ENCODE results near the gene USP35. TPM values are rescaled to one million over a fixed set of nuclear protein-coding genes. Genes with fewer than 3 reads are reported as not detected.

Gene USP35
- total and polyA plus RNA-seq, 8 donors = 2.2 to 13.0 (median 4.4) TPM

- ATAC-seq (no peak), DNase-seq (peak in 1 of 6 donors; percentile 30), FAIRE-seq (no peak)
- no peak overlapping the region for H3K4me3 ChIP-seq
- H3K36me3 ChIP-seq = no peaks in the 10 kb centered on the region
- TF ChIP-seq CTCF (IDR thresholded peaks at IDR 0.05) = no peak
- peaks cover 16 to 49% (median 28%) of the 10 kb centered on the region in 3 donors for H3K4me1 ChIP-seq
- no peaks in the 10 kb centered on the region for H3K9me3 ChIP-seq
- no peaks in the 10 kb centered on the region for H3K27me3 ChIP-seq
- 86 to 87% methylated on average over 14 of the region's 14 CpGs for WGBS, 2 donors
- H3K27ac ChIP-seq = peak overlapping the region in 1 of 4 donors; percentile 17
- intact Hi-C loops (cut with DNase I) = no loop called here
Measured at GRCh38 chr11:78190871-78191538, 2.3 kb downstream of the USP35 start.

GRCh38 chr11:78192223-78192719 lies 3.6 kb downstream of the USP35 start:
- Histone ChIP-seq H3K36me3 (no peaks in the 10 kb centered on the region), H3K27ac (peak overlapping the region; percentile 68 to 85 (median 71)), H3K4me1 (peaks cover 16 to 45% (median 28%) of the 10 kb centered on the region in 3 donors), H3K4me3 (no peak overlapping the region), H3K9me3 (no peaks in the 10 kb centered on the region), H3K27me3 (no peaks in the 10 kb centered on the region)
- no peak for FAIRE-seq
- WGBS, 2 donors = 21 to 23% methylated on average over 6 of the region's 6 CpGs
- peak; percentile 79 to 95 (median 88) for DNase-seq
- intact Hi-C loops (cut with DNase I) = no loop called here
- no peak for TF ChIP-seq CTCF (IDR thresholded peaks at IDR 0.05)
- peak; percentile 48 to 64 (median 52) for ATAC-seq

- Histone ChIP-seq H3K36me3 (no peaks in the 10 kb centered on the region), H3K9me3 (no peaks in the 10 kb centered on the region), H3K4me3 (no peak overlapping the region), H3K4me1 (peaks cover 16 to 39% (median 28%) of the 10 kb centered on the region in 3 donors), H3K27me3 (no peaks in the 10 kb centered on the region), H3K27ac (peak overlapping the region; percentile 68 to 85 (median 71))
- TF ChIP-seq CTCF (IDR thresholded peaks at IDR 0.05) = no peak
- no peak for ATAC-seq
- DNase-seq = no peak
- intact Hi-C loops (cut with DNase I) = no loop called here
- FAIRE-seq = no peak
- 81 to 82% methylated on average over 4 of the region's 4 CpGs for WGBS, 2 donors
Measured at GRCh38 chr11:78192911-78193351, 4.2 kb downstream of the USP35 start.

- Histone ChIP-seq H3K36me3 (no peaks in the 10 kb centered on the region), H3K27me3 (no peaks in the 10 kb centered on the region), H3K27ac (peak overlapping the region in 2 of 4 donors; percentile 71 to 85), H3K4me3 (no peak overlapping the region), H3K9me3 (no peaks in the 10 kb centered on the region), H3K4me1 (peaks cover 16 to 39% (median 28%) of the 10 kb centered on the region in 3 donors)
- no peak for TF ChIP-seq CTCF (IDR thresholded peaks at IDR 0.05)
- 93 to 97% methylated on average over 8 of the region's 8 CpGs for WGBS, 2 donors
- ATAC-seq (no peak), FAIRE-seq (no peak), DNase-seq (peak in 1 of 6 donors; percentile 55)
- intact Hi-C loops (cut with DNase I) = no loop called here
Measured at GRCh38 chr11:78193806-78194205, 5.1 kb downstream of the USP35 start.

GRCh38 chr11:78194490-78194889 lies 5.8 kb downstream of the USP35 start:
- 52% methylated on average over 3 of the region's 3 CpGs for WGBS, 2 donors
- intact Hi-C loops (cut with DNase I) = no loop called here
- Histone ChIP-seq H3K9me3 (no peaks in the 10 kb centered on the region), H3K36me3 (no peaks in the 10 kb centered on the region), H3K4me3 (no peak overlapping the region), H3K27ac (peak overlapping the region in 1 of 4 donors; percentile 38), H3K4me1 (peaks cover 16 to 35% (median 26%) of the 10 kb centered on the region in 3 donors), H3K27me3 (no peaks in the 10 kb centered on the region)
- DNase-seq = no peak
- peak in 1 of 4 donors; percentile 6 for ATAC-seq
- no peak for FAIRE-seq
- no peak for TF ChIP-seq CTCF (IDR thresholded peaks at IDR 0.05)
